SK-N-SH treated with all-trans-retinoic acid at 6 μM for 48 hours (cell line): ENCODE results near the gene MOK.

Experiments
- ATAC-seq: fragments of 200-7000 bp; cut with Tn5 transposase; 3 replicates; pipeline ENCODE4 v1.9.1; 2020; ENCODE audit warnings: mild to moderate bottlenecking, moderate library complexity
- BACH2 ChIP-seq: fragments of 250-450 bp; sonication (Bioruptor Pico); IDR thresholded peaks from 2 replicates; pipeline ENCODE4 v1.9.0; 2021; ENCODE audit warnings: mild to moderate bottlenecking, borderline replicate concordance
- CSDC2 ChIP-seq: fragments of 250-450 bp; sonication (Bioruptor Pico); IDR thresholded peaks from 2 replicates; pipeline ENCODE4 v1.5.0; 2020; ENCODE audit warnings: mild to moderate bottlenecking, moderate library complexity
- ESRRG ChIP-seq: fragments of 250-450 bp; sonication (Bioruptor Pico); IDR thresholded peaks from 2 replicates; pipeline ENCODE4 v1.6.1; 2021; ENCODE audit warnings: mild to moderate bottlenecking
- GLIS3 ChIP-seq: fragments of 250-450 bp; sonication (Bioruptor Pico); IDR thresholded peaks from 2 replicates; pipeline ENCODE4 v1.5.0; 2020; ENCODE audit warnings: mild to moderate bottlenecking, moderate library complexity
- ISL1 ChIP-seq: fragments of 250-450 bp; sonication (Bioruptor Pico); IDR thresholded peaks from 2 replicates; pipeline ENCODE4 v2.1.2; 2022; ENCODE audit warnings: mild to moderate bottlenecking, moderate library complexity
- OSR1 ChIP-seq: fragments of 250-450 bp; sonication (Bioruptor Pico); IDR thresholded peaks from 2 replicates; pipeline ENCODE4 v1.8.0; 2022; ENCODE audit warnings: moderate library complexity, mild to moderate bottlenecking, inconsistent platforms
- PPARA ChIP-seq: fragments of 250-450 bp; sonication (Bioruptor Pico); IDR thresholded peaks from 2 replicates; pipeline ENCODE4 v1.5.0; 2020; ENCODE audit warnings: mild to moderate bottlenecking, borderline replicate concordance
- RARB ChIP-seq: fragments of 250-450 bp; sonication (Bioruptor Pico); IDR thresholded peaks from 2 replicates; pipeline ENCODE4 v1.8.0; 2021; ENCODE audit warnings: mild to moderate bottlenecking, moderate library complexity
- TCF4 ChIP-seq: fragments of 250-450 bp; sonication (Bioruptor Pico); IDR thresholded peaks from 2 replicates; pipeline ENCODE4 v1.8.0; 2021; ENCODE audit warnings: mild to moderate bottlenecking, moderate library complexity, borderline replicate concordance
- TOX ChIP-seq: fragments of 250-450 bp; sonication (Bioruptor Pico); IDR thresholded peaks from 2 replicates; pipeline ENCODE4 v1.8.0; 2021; ENCODE audit warnings: mild to moderate bottlenecking, moderate library complexity, borderline replicate concordance
- TSHZ2 ChIP-seq: fragments of 250-450 bp; sonication (Bioruptor Pico); IDR thresholded peaks from 2 replicates; pipeline ENCODE4 v1.5.0; 2020; ENCODE audit warnings: mild to moderate bottlenecking, moderate library complexity
- ZC3H10 ChIP-seq: fragments of 250-450 bp; sonication (Bioruptor Pico); IDR thresholded peaks from 2 replicates; pipeline ENCODE4 v1.5.1; 2021; ENCODE audit warnings: mild to moderate bottlenecking, moderate library complexity
- ZFP3 ChIP-seq: fragments of 250-450 bp; sonication (Bioruptor Pico); IDR thresholded peaks from 2 replicates; pipeline ENCODE4 v1.5.0; 2020; ENCODE audit warnings: mild to moderate bottlenecking, moderate library complexity
- ZNF565 ChIP-seq: fragments of 450-650 bp; formaldehyde crosslinking; conservative IDR thresholded peaks from 2 replicates; pipeline ENCODE4 v1.5.0; 2020; ENCODE audit warnings: low read depth, mild to moderate bottlenecking, moderate library complexity
- ZNF70 ChIP-seq: fragments of 450-650 bp; formaldehyde crosslinking; IDR thresholded peaks from 2 replicates; pipeline ENCODE4 v1.5.0; 2020; ENCODE audit warnings: mild to moderate bottlenecking, moderate library complexity
- ZNF8 ChIP-seq: fragments of 450-650 bp; formaldehyde crosslinking; IDR thresholded peaks from 2 replicates; pipeline ENCODE4 v1.5.0; 2020; ENCODE audit warnings: mild to moderate bottlenecking, moderate library complexity
- TF ChIP-seq, protein P1 (sequence below): fragments of 250-450 bp; sonication (Bioruptor Pico); IDR thresholded peaks from 2 replicates; pipeline ENCODE4 v1.5.1; 2021; ENCODE audit warnings: mild to moderate bottlenecking, moderate library complexity
- TF ChIP-seq, protein P2 (sequence below): fragments of 250-450 bp; sonication (Bioruptor Pico); IDR thresholded peaks from 2 replicates; pipeline ENCODE4 v1.5.1; 2020; ENCODE audit warnings: low read depth, mild to moderate bottlenecking, moderate library complexity
- TF ChIP-seq, protein P3 (sequence below): fragments of 250-450 bp; sonication (Bioruptor Pico); IDR thresholded peaks from 2 replicates; pipeline ENCODE4 v1.8.0; 2020; ENCODE audit warnings: mild to moderate bottlenecking, moderate library complexity, borderline replicate concordance

MOK gene

GRCh38 chr14:102348376-102348775 is 43.4 kb upstream of the MOK start (continued):
- no peak for TF ChIP-seq TOX (CRISPR knock-in tag)
- TF ChIP-seq, all 23 proteins: peak for 0

DNA sequence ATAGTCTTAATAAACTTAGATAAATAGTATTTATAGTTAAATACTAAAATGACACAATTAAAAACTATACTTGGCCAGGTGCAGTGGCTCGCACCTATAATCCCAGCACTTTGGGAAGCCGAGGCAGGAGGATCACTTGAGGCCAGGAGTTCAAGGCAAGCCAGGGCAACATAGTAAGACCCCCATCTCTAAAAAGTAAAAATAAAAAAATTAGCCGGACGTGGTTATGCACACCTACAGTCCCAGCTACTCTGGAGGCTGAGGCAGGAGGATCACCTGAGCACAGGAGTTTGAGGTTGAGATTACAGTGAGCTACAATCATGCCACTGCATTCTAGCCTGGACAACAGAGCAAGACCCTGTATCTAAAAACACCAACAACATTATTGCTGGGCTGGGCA is 41.7 kb upstream of the MOK start:
- no peak for ATAC-seq

DNA sequence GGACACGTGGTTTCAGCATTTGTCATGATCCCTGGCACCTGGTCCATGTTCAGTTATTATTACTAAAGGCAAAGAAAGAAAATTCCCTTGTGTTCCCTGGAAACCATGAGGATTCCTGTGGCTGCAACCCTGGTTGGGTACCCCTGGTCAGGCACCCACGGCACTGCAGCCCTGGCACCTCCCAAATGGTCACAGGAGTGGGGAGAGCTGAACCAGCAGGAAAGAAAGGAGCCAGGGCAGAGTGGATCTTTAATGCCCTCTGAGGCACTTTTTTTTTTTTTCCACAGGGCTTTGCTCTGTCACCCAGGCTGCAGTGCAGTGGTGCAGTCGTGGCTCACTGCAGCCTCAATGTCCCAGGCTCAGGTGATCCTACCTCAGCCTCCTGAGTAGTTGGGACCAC is 40.3 kb upstream of the MOK start:
- no peak for ATAC-seq
- TF ChIP-seq RARB (CRISPR knock-in tag), result no peak
- TF ChIP-seq ZNF70 (CRISPR knock-in tag), result no peak
- no peak for TF ChIP-seq ISL1
- TF ChIP-seq ZNF8 (CRISPR knock-in tag), result no peak
- no peak for TF ChIP-seq ZC3H10 (CRISPR knock-in tag)
- no peak for TF ChIP-seq TCF4
- no peak for TF ChIP-seq OSR1
- no peak for TF ChIP-seq ZFP3 (CRISPR knock-in tag)

More for the DNA sequence above, 41.7 kb upstream of the MOK start:
- TF ChIP-seq GLIS3 (CRISPR knock-in tag), result no peak
- TF ChIP-seq, protein P1, sequence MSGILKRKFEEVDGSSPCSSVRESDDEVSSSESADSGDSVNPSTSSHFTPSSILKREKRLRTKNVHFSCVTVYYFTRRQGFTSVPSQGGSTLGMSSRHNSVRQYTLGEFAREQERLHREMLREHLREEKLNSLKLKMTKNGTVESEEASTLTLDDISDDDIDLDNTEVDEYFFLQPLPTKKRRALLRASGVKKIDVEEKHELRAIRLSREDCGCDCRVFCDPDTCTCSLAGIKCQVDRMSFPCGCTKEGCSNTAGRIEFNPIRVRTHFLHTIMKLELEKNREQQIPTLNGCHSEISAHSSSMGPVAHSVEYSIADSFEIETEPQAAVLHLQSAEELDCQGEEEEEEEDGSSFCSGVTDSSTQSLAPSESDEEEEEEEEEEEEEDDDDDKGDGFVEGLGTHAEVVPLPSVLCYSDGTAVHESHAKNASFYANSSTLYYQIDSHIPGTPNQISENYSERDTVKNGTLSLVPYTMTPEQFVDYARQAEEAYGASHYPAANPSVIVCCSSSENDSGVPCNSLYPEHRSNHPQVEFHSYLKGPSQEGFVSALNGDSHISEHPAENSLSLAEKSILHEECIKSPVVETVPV, result no peak
- no peak for TF ChIP-seq ZNF565 (CRISPR knock-in tag)
- TF ChIP-seq BACH2 (CRISPR knock-in tag), result no peak
- TF ChIP-seq RARB (CRISPR knock-in tag), result no peak

DNA sequence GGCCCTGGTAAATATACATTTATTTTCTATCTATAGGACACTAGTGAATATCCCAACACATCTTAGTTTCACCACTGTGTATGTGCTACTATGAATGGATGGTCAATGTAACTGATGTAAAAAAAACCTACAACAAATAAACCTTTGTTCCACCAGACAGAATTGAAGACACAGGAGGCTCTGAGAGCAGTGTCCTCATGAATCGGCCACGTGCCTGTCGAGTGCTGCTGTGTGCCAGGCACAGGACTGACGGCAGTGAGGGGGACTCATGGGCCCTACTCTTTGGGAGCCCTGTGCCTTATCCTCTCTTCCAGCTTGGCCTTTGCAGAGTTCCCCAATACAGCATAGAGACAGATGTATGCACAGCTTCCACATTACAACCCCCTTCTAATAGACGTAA is 39.5 kb upstream of the MOK start:
- TF ChIP-seq TSHZ2 (CRISPR knock-in tag), result no peak
- no peak for TF ChIP-seq TOX (CRISPR knock-in tag)
- TF ChIP-seq OSR1, result no peak
- no peak for TF ChIP-seq PPARA (CRISPR knock-in tag)
- TF ChIP-seq ZC3H10 (CRISPR knock-in tag), result no peak
- TF ChIP-seq TCF4, result no peak
- TF ChIP-seq BACH2 (CRISPR knock-in tag), result no peak
- TF ChIP-seq, protein P2, sequence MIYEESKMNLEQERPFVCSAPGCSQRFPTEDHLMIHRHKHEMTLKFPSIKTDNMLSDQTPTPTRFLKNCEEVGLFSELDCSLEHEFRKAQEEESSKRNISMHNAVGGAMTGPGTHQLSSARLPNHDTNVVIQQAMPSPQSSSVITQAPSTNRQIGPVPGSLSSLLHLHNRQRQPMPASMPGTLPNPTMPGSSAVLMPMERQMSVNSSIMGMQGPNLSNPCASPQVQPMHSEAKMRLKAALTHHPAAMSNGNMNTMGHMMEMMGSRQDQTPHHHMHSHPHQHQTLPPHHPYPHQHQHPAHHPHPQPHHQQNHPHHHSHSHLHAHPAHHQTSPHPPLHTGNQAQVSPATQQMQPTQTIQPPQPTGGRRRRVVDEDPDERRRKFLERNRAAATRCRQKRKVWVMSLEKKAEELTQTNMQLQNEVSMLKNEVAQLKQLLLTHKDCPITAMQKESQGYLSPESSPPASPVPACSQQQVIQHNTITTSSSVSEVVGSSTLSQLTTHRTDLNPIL (CRISPR knock-in tag), result no peak
- TF ChIP-seq, protein P3, sequence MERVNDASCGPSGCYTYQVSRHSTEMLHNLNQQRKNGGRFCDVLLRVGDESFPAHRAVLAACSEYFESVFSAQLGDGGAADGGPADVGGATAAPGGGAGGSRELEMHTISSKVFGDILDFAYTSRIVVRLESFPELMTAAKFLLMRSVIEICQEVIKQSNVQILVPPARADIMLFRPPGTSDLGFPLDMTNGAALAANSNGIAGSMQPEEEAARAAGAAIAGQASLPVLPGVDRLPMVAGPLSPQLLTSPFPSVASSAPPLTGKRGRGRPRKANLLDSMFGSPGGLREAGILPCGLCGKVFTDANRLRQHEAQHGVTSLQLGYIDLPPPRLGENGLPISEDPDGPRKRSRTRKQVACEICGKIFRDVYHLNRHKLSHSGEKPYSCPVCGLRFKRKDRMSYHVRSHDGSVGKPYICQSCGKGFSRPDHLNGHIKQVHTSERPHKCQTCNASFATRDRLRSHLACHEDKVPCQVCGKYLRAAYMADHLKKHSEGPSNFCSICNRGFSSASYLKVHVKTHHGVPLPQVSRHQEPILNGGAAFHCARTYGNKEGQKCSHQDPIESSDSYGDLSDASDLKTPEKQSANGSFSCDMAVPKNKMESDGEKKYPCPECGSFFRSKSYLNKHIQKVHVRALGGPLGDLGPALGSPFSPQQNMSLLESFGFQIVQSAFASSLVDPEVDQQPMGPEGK, result no peak
- no peak for TF ChIP-seq GLIS3 (CRISPR knock-in tag)
- no peak for TF ChIP-seq RARB (CRISPR knock-in tag)
- TF ChIP-seq ESRRG (CRISPR knock-in tag), result no peak
- TF ChIP-seq ZFP3 (CRISPR knock-in tag), result no peak
- TF ChIP-seq, protein P1, result no peak
- no peak for TF ChIP-seq ZNF70 (CRISPR knock-in tag)
- no peak for TF ChIP-seq CSDC2 (CRISPR knock-in tag)
- no peak for TF ChIP-seq ZNF8 (CRISPR knock-in tag)
- TF ChIP-seq, all 23 proteins: peak for 0

More for the DNA sequence above, 39.5 kb upstream of the MOK start:
- no peak for ATAC-seq
